H1 (cell line): Measurements from ENCODE around the gene UIMC1. TPM values are rescaled to one million over a fixed set of nuclear protein-coding genes. Genes with fewer than 3 reads are reported as not detected.

Source experiments
- ASH2L ChIP-seq: fragments of 200-600, 300-600 bp; sonication (generic); IDR thresholded peaks from one replicate; pipeline ENCODE4 v1.7.1; 2017; ENCODE audit warnings: low read length
- BACH1 ChIP-seq: IDR thresholded peaks from 2 replicates; pipeline ENCODE4 v1.6.1; 2012; ENCODE audit warnings: low read length, improper control_type of control experiment
- BRCA1 ChIP-seq: IDR thresholded peaks from 2 replicates; pipeline ENCODE4 v1.6.1; 2012; ENCODE audit warnings: low read depth, low read length, improper control_type of control experiment
- CHD1 ChIP-seq: IDR thresholded peaks from 2 replicates; pipeline ENCODE4 v1.6.1; 2012; ENCODE audit warnings: low read depth, low read length, improper control_type of control experiment
- E2F6 ChIP-seq: IDR thresholded peaks from 2 replicates; pipeline ENCODE4 v1.6.1; 2012; ENCODE audit warnings: inconsistent platforms
- EGR1 ChIP-seq: IDR thresholded peaks from 2 replicates; pipeline ENCODE4 v1.6.1; 2011; ENCODE audit warnings: low read depth, low read length, borderline replicate concordance
- GTF2F1 ChIP-seq: IDR thresholded peaks from 2 replicates; pipeline ENCODE4 v1.6.1; 2012; ENCODE audit warnings: low read depth, low read length, improper control_type of control experiment, borderline replicate concordance
- JUN ChIP-seq: IDR thresholded peaks from 2 replicates; pipeline ENCODE4 v1.6.1; 2011; ENCODE audit warnings: low read depth, mild to moderate bottlenecking, improper control_type of control experiment, low read length
- KDM1A ChIP-seq: fragments of 200-600, 300-600 bp; sonication (generic); IDR thresholded peaks from 2 replicates; pipeline ENCODE4 v1.7.1; 2016; ENCODE audit warnings: mild to moderate bottlenecking, low read length, borderline replicate concordance
- KDM4A ChIP-seq: IDR thresholded peaks from one replicate; pipeline ENCODE4 v1.7.1; 2012; ENCODE audit warnings: low read depth, mild to moderate bottlenecking, moderate library complexity, low read length, inconsistent platforms; ENCODE audit not compliant: severe bottlenecking
- MAFK ChIP-seq: IDR thresholded peaks from 2 replicates; pipeline ENCODE4 v1.6.1; 2012; ENCODE audit warnings: low read depth, mild to moderate bottlenecking, improper control_type of control experiment, low read length
- PHF8 ChIP-seq: fragments of 200-600 bp; sonication (generic); conservative IDR thresholded peaks from 2 replicates; pipeline ENCODE4 v1.7.1; 2012; ENCODE audit warnings: low read depth, mild to moderate bottlenecking, inconsistent platforms, low read length, moderate library complexity
- POLR2A ChIP-seq, 2 experiments: IDR thresholded peaks; 1 replicate in 1 of 2; 2 replicates in 1 of 2; pipeline ENCODE4 v1.6.1; 2011; ENCODE audit warnings: low read depth in 2 of 2, low read length in 2 of 2, mild to moderate bottlenecking in 2 of 2; ENCODE audit errors: control extremely low read depth in 1 of 2
- RAD21 ChIP-seq, 2 experiments: IDR thresholded peaks in 1 of 2; conservative IDR thresholded peaks in 1 of 2; 2 replicates each; pipeline ENCODE4 v1.6.1; 2011; ENCODE audit warnings: low read depth in 2 of 2, low read length in 2 of 2, improper control_type of control experiment in 1 of 2, inconsistent platforms in 1 of 2, mild to moderate bottlenecking in 1 of 2, moderate library complexity in 1 of 2
- RNF2 ChIP-seq: fragments of 200-900, 300-1000 bp; sonication (generic); IDR thresholded peaks from 2 replicates; pipeline ENCODE4 v1.7.1; 2016; ENCODE audit warnings: borderline replicate concordance, low read depth, mild to moderate bottlenecking, antibody characterized with exemption, low read length; ENCODE audit not compliant: poor library complexity, severe bottlenecking; ENCODE audit errors: missing control alignments
- SIN3A ChIP-seq, 2 experiments: IDR thresholded peaks in 1 of 2; conservative IDR thresholded peaks in 1 of 2; 2 replicates each; pipeline ENCODE4 v1.6.1; 2011 to 2012; ENCODE audit warnings: low read length in 2 of 2, improper control_type of control experiment in 1 of 2, low read depth in 1 of 2, mild to moderate bottlenecking in 1 of 2
- TAF1 ChIP-seq: IDR thresholded peaks from 2 replicates; pipeline ENCODE4 v1.6.1; 2011; ENCODE audit warnings: mild to moderate bottlenecking, low read depth, low read length
- TBP ChIP-seq: IDR thresholded peaks from 2 replicates; pipeline ENCODE4 v1.6.1; 2011; ENCODE audit warnings: low read depth, low read length, improper control_type of control experiment
- polyA plus RNA-seq, 7 experiments: library from polyadenylated mRNA; depleted of rRNA in 3 of 7; stranded (reverse) in 5 of 7; unstranded in 2 of 7; fragments of >200 nt in 5 of 7; fragments of 200-250 nt in 2 of 7; gene quantifications; 1 replicate in 5 of 7; 2 replicates in 1 of 7; 4 replicates in 1 of 7; pipeline versions ENCODE4 v1.2.1 to v1.2.3, GENCODE V29; 2011 to 2013; ENCODE audit warnings: missing spikeins in 2 of 7, mixed read lengths in 2 of 7
- total RNA-seq: library from RNA; stranded (reverse); fragmentation: NEBNext Ultra II Directional; extraction: Animal tissue kit (Norgen Biotek cat#: 25700); gene quantifications from 2 replicates; pipeline ENCODE4 v1.2.1, GENCODE V29; 2021
- TF ChIP-seq, protein P1 (sequence below), 3 experiments: IDR thresholded peaks; 1 replicate in 2 of 3; 2 replicates in 1 of 3; pipeline versions ENCODE4 v1.5.1 to v1.6.1; 2011; ENCODE audit warnings: low read length in 3 of 3, mild to moderate bottlenecking in 3 of 3, inconsistent platforms in 2 of 3, low read depth in 1 of 3, moderate library complexity in 1 of 3; ENCODE audit not compliant: insufficient read depth in 1 of 3; ENCODE audit errors: control extremely low read depth in 1 of 3

Gene UIMC1
- total and polyA plus RNA-seq, 2 of the 8 experiments (the other 6 are each of a cell fraction or from before 2014, with no cell fraction given), result 12.8 to 43.7 TPM

GRCh38 chr5:177022386-177023302, 16.1 kb upstream of the UIMC1 start, which contains the start of gene ZNF346 (continued):
- no peak for TF ChIP-seq EGR1
- TF ChIP-seq BRCA1, result peak; percentile 92
- peak; percentile 79 for TF ChIP-seq TAF1
- TF ChIP-seq, protein P1, sequence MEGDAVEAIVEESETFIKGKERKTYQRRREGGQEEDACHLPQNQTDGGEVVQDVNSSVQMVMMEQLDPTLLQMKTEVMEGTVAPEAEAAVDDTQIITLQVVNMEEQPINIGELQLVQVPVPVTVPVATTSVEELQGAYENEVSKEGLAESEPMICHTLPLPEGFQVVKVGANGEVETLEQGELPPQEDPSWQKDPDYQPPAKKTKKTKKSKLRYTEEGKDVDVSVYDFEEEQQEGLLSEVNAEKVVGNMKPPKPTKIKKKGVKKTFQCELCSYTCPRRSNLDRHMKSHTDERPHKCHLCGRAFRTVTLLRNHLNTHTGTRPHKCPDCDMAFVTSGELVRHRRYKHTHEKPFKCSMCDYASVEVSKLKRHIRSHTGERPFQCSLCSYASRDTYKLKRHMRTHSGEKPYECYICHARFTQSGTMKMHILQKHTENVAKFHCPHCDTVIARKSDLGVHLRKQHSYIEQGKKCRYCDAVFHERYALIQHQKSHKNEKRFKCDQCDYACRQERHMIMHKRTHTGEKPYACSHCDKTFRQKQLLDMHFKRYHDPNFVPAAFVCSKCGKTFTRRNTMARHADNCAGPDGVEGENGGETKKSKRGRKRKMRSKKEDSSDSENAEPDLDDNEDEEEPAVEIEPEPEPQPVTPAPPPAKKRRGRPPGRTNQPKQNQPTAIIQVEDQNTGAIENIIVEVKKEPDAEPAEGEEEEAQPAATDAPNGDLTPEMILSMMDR (IDR thresholded peaks at IDR 0.05; ENCODE audit: control extremely low read depth in 1 of 3, insufficient read depth in 1 of 3, low read depth in 1 of 3, low read length in 3 of 3), result peak; percentile 55 to 66 (median 64)
- 0 out of 2 replicates have a peak, but pooled peaks have one; percentile 58 for TF ChIP-seq E2F6
- peak; percentile 74 for TF ChIP-seq KDM4A
- TF ChIP-seq KDM1A, result 0 out of 2 replicates have a peak, but pooled peaks have one; percentile 9
- peak; percentile 1 to 32; a peak in 1 of 4 replicates for TF ChIP-seq RAD21 (IDR thresholded peaks at IDR 0.05 in 1 of 2, conservative IDR thresholded peaks at IDR 0.05 in 1 of 2; ENCODE audit: low read depth in 2 of 2, low read length in 2 of 2)
- no peak for TF ChIP-seq GTF2F1
- TF ChIP-seq RNF2, result no peak
- TF ChIP-seq TBP, result peak; percentile 81
- no peak; a peak in 2 of 4 replicates for TF ChIP-seq SIN3A (conservative IDR thresholded peaks at IDR 0.05 in 1 of 2, IDR thresholded peaks at IDR 0.05 in 1 of 2; ENCODE audit: low read depth in 1 of 2, low read length in 2 of 2)
- 0 out of 2 replicates have a peak, but pooled peaks have one; percentile 26 for TF ChIP-seq BACH1
- TF ChIP-seq PHF8, result peak; percentile 88
- peak; percentile 72 for TF ChIP-seq ASH2L
- TF ChIP-seq JUN, result no peak
- no peak for TF ChIP-seq CHD1
- TF ChIP-seq POLR2A (IDR thresholded peaks at IDR 0.05; ENCODE audit: control extremely low read depth in 1 of 2, low read depth in 2 of 2, low read length in 2 of 2), result peak in 1 of 2 experiments; percentile 87; a peak in 2 of 3 replicates
- no peak for TF ChIP-seq MAFK
